ENCODE data around the gene SLC17A2.

Gene SLC17A2

DNA sequence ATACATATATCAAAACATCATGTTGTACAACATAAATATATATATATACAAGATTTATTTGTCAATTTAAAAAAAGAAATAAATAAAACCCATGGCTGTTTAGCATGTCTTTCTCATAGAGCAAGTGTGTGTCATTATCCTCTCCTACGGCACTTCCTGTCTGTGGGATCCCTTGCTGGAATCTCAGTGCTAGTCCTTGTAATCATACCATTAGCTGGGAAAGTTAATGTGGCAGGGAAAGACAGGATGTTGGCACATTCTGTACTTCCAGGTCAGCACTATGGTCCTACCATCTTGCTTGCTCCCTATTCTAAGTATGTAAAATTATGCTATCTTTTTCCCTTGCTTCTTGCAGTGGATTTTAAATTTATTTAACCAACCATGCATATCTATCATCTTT lies 47.0 kb downstream of the SLC17A2 start:
- no peak for DNase-seq (ENCODE audit: low spot score)

DNA sequence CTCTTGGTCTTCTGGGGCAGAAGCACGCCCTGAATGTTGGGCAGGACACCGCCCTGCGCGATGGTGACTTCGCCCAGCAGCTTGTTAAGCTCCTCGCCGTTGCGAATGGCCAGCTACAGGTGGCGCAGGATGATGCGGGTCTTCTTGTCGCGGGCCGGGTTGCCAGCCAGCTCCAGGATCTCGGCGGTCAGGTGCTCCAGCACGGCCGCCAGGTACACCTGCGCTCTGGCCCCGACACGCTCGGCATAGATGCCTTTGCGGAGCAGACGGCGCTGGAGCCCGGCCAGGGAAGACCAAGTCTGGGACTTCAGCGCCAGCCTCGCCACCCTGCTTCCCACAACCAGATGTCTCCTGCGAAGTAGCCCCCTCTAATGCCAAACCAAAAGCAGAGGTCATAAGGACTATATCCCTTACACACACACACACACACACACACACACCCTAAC lies 48.4 kb downstream of the SLC17A2 start:
- DNase-seq (ENCODE audit: low spot score) = peak; percentile 65

DNA sequence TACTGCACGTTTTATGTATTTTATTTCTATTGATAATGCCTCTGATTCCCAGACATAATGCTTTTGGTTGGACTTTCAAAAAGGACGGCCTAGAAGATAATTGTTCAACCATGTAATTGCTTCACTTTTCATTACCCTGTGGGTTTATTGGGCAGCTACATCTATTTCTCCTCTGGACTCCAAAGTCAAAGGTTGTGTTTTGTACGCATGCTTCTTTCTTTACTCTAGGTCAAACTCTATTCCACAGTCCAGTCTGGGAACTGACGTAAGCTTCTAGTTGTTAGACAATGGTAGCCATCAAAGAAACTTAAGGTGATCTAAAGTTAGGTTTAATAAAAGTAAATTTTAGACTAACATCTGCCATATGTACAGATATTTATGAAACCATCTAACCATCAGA lies 49.9 kb downstream of the SLC17A2 start:
- no peak for DNase-seq (ENCODE audit: low spot score)

DNA sequence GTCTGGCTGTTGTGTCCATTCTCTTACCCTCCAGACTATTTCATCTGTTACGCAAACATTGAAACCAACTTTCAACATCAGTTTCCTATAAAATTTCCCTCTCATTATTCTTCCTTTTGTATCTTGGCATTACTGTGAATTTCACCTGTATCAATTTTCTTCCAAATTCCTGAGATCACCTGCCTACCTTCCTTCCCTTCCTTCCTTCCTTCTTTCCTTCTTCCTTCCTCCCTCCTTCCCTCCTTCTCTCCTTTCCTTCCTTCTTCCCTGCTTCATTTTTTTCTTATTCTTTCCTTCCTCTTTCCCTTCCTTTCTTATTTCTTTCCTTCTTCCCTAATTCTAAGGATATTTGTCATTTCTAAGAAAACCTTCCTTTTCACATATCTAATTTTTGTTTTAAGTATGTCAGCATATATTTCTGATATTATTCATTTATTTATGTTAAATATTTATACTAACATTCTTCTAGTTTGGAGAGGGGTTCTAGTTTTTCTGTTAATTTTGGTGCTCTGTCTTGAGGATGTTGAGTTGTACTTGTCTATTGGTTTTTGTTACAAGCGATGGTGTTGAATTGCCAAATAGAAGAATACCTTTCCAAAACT lies 51.7 kb downstream of the SLC17A2 start:
- no peak for DNase-seq (ENCODE audit: low spot score)

DNA sequence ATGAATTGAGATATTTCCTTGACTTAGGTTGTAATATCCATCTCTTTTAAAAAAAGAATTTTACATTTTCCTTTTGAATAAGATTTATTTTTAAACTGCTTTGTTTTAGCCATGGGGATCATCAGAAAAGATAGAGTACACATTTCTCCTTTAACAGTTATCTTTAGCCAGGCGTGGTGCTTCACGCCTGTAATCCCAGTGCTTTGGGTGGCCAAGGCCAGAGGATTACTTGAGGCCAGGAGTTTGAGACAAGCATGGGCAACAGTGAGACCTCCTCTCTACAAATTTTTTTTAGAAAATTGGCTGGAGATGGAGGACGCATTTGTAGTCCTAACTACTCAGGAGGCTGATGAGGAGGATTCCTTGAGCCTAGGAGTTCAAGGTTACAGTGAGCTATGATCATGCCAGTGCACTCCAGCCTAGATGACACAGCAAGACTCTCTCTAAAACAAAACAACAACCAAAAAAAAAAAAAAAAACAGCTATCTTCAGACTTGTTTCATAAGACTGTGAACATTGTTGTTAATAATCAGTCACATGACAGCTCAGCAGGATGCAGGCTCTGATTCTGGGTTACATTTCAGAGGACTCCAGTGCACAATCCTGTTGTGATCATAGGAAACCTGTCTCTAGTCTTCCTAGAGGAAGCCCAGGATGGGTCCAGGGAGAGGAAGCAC lies 54.4 kb downstream of the SLC17A2 start:
- DNase-seq (ENCODE audit: low spot score) = no peak

DNA sequence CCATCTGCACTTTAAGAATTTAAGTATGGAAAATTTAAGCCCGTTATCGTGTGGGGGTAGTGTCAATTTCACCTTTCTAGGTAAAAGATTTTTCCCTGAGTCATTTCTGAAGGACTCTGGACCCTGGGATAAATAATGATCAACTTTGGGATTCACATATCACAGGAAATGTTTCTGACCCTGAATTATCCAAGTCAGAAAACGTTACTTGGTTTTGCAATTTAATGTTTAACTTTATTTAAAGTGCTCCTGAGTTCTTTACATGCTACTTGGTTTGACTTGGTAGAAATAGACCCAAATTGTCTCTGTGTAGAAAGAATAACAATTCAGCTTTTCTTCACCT lies 55.0 kb downstream of the SLC17A2 start:
- no peak for DNase-seq (ENCODE audit: low spot score)

DNA sequence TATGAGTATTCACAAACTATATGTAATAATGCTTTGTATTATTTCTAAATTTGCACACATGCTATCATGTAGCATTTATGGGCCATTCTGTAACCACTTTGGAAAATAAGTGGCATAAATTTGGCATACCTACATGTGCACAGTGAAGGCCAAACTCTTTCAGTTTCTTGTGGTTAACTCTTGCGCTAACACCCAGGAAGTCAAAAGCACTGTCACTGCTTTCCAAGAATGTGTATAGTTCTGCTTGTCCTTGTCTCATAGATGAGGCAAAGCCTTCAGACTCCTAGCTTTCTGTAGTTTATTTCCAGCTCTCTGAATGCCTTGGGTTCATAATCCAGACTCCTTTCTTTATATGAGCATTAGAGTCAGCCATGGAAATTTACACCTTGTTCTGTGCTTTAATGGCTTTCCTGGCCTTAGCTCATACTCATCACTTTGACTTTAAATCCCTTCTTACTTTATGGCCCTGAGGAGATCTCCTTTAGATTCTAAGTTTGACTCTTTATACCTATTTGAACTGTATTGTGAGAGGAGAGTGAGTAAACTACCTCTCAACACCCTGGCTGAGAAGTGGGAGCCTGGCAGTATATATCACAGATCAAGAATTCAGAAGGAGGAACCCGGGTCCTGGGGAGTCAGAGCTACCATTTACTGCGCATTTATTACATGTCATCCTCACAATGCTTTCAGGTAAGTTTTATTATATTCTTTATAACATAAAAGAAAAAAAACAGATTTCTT lies 55.5 kb downstream of the SLC17A2 start:
- DNase-seq (ENCODE audit: low spot score) = no peak

DNA sequence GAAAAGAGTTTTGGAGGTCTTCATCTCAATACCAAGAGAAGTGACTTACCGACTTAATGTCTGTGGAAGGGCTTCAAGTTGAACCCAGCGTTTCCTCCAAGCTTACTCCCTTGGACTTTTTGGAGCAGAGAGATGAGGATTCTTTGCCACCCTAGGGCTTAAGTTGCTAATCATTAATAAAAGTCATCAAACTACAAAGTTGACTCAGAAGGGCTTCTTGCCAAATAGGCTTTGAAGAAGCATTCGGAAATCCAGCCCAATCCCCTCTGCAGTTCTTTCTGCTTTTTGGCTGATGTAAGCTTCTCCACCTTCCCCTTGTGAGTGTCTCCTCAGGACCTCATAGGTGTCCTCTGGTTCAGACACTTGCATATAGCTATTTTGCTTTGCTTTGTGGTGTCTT lies 56.4 kb downstream of the SLC17A2 start, which contains the start of gene SLC17A3:
Gene SLC17A3, minus strand, starts transcription at position 126 of the 400 bp plus-strand sequence. CDS start 5,856 bp downstream, outside the sequence.
- DNase-seq (ENCODE audit: low spot score) = no peak

DNA sequence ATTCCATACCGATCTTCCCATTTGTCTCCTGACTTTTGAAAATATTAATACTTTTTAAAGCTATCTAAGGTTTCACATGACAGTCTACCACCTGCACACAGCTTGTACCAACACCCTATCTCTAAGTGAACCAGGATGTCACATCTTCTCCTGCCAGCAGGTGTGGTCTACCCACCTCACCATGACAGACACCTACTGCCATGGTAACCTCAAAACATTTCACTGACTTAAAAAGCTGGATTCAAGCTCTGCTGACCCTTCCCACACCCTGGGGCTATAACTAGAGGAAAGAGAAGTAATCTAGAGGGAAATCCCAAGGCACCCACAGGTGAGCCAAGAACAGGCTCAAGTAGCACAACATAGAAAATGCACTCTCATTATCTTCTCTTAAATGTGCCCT lies 57.7 kb downstream of the SLC17A2 start:
- no peak for DNase-seq (ENCODE audit: low spot score)

DNA sequence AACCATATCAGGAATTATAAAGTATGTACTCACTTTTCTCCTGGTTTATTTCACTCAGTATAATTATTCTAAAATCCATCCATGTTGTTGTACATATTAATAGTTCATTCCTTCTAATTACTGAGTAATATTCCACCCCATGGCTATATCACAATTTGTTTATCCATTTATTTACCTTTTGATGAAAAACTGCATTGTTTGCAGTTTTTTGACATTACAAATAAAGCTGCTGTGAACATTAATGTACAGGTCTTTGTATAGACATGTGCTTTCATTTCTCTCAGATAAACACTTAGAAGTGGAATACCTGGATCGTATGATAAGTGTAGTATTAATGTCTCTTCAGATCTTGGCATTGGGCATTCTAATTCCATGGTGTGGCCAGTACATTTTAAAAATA lies 60.7 kb downstream of the SLC17A2 start:
- no peak for DNase-seq (ENCODE audit: low spot score)

DNA sequence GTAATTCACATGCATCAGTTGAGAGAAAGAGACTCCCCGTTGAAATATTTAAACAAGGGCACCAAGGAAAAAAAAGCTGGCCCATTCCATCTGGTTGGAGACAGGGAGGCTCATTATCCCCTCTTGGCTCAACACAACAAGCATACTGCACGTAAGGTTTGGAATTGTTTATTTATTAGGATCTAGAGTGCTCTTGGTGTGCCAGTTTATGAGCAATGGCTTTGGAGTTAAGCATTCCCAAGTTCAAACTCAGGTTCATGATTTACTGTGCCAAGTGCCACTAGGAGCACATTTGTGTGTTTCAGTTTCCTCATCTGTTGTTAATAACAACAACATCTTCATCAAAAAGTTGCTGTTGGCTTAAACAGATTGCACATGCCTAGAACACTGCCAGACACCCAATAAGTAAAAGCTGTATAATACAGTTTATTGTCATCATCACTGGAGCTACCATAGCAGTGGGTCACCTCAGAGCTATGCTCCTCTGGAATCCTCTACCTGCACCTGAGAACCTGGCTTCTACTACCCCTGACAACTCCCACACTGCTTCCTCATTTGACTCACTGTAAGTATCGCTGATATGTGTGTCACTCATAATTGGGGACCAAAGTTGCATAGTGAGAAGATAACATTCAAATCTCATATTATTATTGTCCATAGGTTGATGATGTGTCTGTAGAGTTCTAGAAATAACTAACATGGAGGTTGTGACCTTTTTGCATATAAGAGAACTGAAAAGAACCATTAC lies 61.9 kb downstream of the SLC17A2 start:
- DNase-seq (ENCODE audit: low spot score) = no peak

DNA sequence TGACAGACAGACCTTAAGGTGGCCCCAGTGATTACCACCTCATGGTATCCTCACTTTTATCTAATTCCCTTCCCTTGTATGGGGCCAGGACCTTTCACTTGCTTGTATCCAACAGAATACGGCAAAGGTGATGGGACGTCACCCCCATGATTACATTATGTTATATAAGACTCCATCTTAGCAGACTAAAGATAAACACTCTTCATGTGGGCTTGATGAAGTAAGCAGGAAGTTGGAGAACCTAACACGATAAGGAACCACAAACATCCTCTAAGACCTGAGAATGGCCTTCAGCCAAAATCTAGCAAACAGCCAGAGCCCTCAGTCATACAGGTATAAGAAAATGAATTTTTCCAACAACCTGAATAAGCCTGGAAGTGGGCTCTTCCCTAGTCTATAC lies 64.5 kb downstream of the SLC17A2 start:
- no peak for DNase-seq (ENCODE audit: low spot score)

DNA sequence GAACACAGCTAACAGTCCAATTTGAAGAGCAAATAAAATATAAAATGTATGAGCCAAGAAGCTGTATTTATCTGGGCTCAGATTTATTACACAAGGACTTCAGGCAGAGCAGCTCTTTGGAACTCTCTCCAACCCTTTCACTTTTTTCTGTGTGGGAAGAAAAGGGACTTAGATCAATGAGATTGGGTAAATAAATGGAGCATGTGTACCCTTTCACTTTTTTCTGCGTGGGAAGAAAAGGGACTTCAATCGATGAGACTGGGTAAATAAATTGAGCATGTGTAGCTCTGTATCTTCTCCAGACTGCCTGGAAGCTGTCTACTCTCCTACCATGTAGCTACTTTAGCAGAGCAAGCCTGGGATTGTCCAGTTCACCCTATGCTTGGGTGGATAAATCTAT lies 67.1 kb downstream of the SLC17A2 start:
- no peak for DNase-seq (ENCODE audit: low spot score)
